ENCODE results near the gene SPTLC3. TPM values are rescaled to one million over a fixed set of nuclear protein-coding genes. Genes with fewer than 3 reads are reported as not detected.
"Not testable (repeated sequence)": the region's sequence is repeated elsewhere in the genome, so short reads cannot be mapped to it uniquely, and the experiment has no call there.

Gene SPTLC3
- polyA plus RNA-seq, 1 donor from 2014 or later: not detected

DNA sequence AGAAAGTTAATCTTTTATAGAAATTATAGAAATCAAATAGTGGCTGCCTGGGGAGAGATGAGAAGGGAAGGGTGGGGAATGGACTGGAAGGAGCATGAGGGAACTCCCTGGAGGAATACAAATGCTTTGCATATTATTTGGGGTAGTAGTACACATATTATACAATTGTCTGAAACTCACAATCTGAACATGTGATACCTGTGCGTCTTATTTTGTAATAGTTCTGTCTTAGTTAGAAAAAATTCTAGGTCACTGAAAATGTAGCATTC lies 30.7 kb upstream of the SPTLC3 start:
- Histone ChIP-seq H3K9ac (ENCODE audit: low read length) (no peak overlapping the region), H3K9me2 (ENCODE audit: insufficient read depth, low read length) (no peaks in the 10 kb centered on the region), H2AFZ (ENCODE audit: low read depth, low read length) (no peak overlapping the region), H3K4me2 (ENCODE audit: low read length) (no peak overlapping the region), H4K20me1 (ENCODE audit: insufficient read depth) (no peaks in the 10 kb centered on the region), H3K4me3 (ENCODE audit: low read length) (no peak overlapping the region), H3K36me3 (ENCODE audit: insufficient read depth, low read length) (no peaks in the 10 kb centered on the region), H3F3A (ENCODE audit: insufficient read depth, low read length, poor library complexity, severe bottlenecking) (no peaks in the 10 kb centered on the region), H3K9me3 (ENCODE audit: low read length) (no peaks in the 10 kb centered on the region), H3K27ac (ENCODE audit: low read length) (no peak overlapping the region), H3K27me3 (ENCODE audit: insufficient read depth, low read depth, low read length) (no peaks in the 10 kb centered on the region), H3K79me2 (replicated peaks; ENCODE audit: insufficient read depth, low read length) (no peaks in the 10 kb centered on the region)
- TF ChIP-seq, protein P1, sequence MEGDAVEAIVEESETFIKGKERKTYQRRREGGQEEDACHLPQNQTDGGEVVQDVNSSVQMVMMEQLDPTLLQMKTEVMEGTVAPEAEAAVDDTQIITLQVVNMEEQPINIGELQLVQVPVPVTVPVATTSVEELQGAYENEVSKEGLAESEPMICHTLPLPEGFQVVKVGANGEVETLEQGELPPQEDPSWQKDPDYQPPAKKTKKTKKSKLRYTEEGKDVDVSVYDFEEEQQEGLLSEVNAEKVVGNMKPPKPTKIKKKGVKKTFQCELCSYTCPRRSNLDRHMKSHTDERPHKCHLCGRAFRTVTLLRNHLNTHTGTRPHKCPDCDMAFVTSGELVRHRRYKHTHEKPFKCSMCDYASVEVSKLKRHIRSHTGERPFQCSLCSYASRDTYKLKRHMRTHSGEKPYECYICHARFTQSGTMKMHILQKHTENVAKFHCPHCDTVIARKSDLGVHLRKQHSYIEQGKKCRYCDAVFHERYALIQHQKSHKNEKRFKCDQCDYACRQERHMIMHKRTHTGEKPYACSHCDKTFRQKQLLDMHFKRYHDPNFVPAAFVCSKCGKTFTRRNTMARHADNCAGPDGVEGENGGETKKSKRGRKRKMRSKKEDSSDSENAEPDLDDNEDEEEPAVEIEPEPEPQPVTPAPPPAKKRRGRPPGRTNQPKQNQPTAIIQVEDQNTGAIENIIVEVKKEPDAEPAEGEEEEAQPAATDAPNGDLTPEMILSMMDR (IDR thresholded peaks at IDR 0.05; ENCODE audit: poor library complexity, severe bottlenecking): no peak
- TF ChIP-seq SMC3 (conservative IDR thresholded peaks at IDR 0.05; ENCODE audit: poor library complexity) (no peak), EZH2 (IDR thresholded peaks at IDR 0.05; ENCODE audit: borderline replicate concordance, insufficient read depth, low read length, poor library complexity, severe bottlenecking) (no peak), EP300 (conservative IDR thresholded peaks at IDR 0.05; ENCODE audit: poor library complexity, severe bottlenecking) (no peak), POLR2AphosphoS5 (IDR thresholded peaks at IDR 0.05) (no peak), RAD21 (conservative IDR thresholded peaks at IDR 0.05) (no peak), MXI1 (conservative IDR thresholded peaks at IDR 0.05; ENCODE audit: poor library complexity, severe bottlenecking) (no peak), TAF1 (IDR thresholded peaks at IDR 0.05; ENCODE audit: low read depth) (no peak)
- TF ChIP-seq, protein P2, sequence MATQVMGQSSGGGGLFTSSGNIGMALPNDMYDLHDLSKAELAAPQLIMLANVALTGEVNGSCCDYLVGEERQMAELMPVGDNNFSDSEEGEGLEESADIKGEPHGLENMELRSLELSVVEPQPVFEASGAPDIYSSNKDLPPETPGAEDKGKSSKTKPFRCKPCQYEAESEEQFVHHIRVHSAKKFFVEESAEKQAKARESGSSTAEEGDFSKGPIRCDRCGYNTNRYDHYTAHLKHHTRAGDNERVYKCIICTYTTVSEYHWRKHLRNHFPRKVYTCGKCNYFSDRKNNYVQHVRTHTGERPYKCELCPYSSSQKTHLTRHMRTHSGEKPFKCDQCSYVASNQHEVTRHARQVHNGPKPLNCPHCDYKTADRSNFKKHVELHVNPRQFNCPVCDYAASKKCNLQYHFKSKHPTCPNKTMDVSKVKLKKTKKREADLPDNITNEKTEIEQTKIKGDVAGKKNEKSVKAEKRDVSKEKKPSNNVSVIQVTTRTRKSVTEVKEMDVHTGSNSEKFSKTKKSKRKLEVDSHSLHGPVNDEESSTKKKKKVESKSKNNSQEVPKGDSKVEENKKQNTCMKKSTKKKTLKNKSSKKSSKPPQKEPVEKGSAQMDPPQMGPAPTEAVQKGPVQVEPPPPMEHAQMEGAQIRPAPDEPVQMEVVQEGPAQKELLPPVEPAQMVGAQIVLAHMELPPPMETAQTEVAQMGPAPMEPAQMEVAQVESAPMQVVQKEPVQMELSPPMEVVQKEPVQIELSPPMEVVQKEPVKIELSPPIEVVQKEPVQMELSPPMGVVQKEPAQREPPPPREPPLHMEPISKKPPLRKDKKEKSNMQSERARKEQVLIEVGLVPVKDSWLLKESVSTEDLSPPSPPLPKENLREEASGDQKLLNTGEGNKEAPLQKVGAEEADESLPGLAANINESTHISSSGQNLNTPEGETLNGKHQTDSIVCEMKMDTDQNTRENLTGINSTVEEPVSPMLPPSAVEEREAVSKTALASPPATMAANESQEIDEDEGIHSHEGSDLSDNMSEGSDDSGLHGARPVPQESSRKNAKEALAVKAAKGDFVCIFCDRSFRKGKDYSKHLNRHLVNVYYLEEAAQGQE (IDR thresholded peaks at IDR 0.05; ENCODE audit: borderline replicate concordance): no peak

DNA sequence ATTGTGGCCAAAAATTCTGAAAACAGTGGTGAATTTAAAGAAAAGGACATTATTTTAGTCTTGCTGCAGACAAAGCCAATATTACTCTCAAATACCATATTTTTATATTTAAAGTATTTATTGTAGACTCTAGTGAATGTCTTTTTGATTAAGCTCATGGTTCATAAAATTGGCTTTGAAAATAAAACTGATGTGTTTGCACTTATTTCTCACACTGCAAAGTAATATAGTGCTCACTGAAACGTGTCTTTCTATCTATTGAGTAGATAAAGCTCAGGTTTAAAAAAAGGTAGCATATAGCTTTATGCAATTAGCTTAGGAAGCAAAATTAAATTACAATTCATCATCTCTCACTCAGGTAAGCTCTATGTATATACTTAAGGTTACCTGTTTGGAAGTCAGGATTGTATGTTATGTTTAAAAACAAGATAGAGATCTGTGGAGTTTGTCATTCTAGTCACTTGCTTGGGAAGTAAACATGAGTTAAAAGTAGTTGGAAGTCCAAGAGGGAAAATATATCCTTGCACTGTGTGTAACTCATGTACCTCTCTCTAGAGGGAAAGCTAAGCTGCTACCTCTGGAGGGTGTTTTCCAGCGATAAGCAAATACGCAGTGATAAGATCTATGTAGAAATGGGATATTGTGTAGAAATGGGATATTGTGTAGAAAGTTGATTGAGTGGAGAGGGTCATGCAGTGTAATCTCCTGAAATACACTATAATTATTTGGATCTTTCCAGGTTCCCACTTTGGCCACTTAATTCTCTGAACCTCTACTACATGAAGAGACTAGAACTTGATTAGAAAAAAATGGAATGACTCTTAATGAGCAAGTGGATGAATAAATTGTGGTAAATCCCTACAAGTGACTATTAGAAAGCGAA lies 29.9 kb upstream of the SPTLC3 start:
- Histone ChIP-seq H3K4me2 (ENCODE audit: low read length) (no peak overlapping the region), H3K79me2 (replicated peaks; ENCODE audit: insufficient read depth, low read length) (no peaks in the 10 kb centered on the region), H3K36me3 (ENCODE audit: insufficient read depth, low read length) (no peaks in the 10 kb centered on the region), H3K27ac (ENCODE audit: low read length) (no peak overlapping the region), H3K9me2 (ENCODE audit: insufficient read depth, low read length) (no peaks in the 10 kb centered on the region), H3K9me3 (ENCODE audit: low read length) (no peaks in the 10 kb centered on the region), H2AFZ (ENCODE audit: low read depth, low read length) (no peak overlapping the region), H3F3A (ENCODE audit: insufficient read depth, low read length, poor library complexity, severe bottlenecking) (no peaks in the 10 kb centered on the region), H3K27me3 (ENCODE audit: insufficient read depth, low read depth, low read length) (no peaks in the 10 kb centered on the region), H3K4me3 (ENCODE audit: low read length) (no peak overlapping the region), H4K20me1 (ENCODE audit: insufficient read depth) (no peaks in the 10 kb centered on the region), H3K9ac (ENCODE audit: low read length) (no peak overlapping the region)
- TF ChIP-seq, protein P1 (IDR thresholded peaks at IDR 0.05; ENCODE audit: poor library complexity, severe bottlenecking): no peak
- TF ChIP-seq EZH2 (IDR thresholded peaks at IDR 0.05; ENCODE audit: borderline replicate concordance, insufficient read depth, low read length, poor library complexity, severe bottlenecking): no peak
- no peak for TF ChIP-seq MXI1 (conservative IDR thresholded peaks at IDR 0.05; ENCODE audit: poor library complexity, severe bottlenecking)
- TF ChIP-seq RAD21 (conservative IDR thresholded peaks at IDR 0.05): no peak
- TF ChIP-seq POLR2AphosphoS5 (IDR thresholded peaks at IDR 0.05): no peak
- TF ChIP-seq SMC3 (conservative IDR thresholded peaks at IDR 0.05; ENCODE audit: poor library complexity): no peak
- TF ChIP-seq, protein P2 (IDR thresholded peaks at IDR 0.05; ENCODE audit: borderline replicate concordance): no peak
- no peak for TF ChIP-seq TAF1 (IDR thresholded peaks at IDR 0.05; ENCODE audit: low read depth)
- TF ChIP-seq EP300 (conservative IDR thresholded peaks at IDR 0.05; ENCODE audit: poor library complexity, severe bottlenecking): no peak

DNA sequence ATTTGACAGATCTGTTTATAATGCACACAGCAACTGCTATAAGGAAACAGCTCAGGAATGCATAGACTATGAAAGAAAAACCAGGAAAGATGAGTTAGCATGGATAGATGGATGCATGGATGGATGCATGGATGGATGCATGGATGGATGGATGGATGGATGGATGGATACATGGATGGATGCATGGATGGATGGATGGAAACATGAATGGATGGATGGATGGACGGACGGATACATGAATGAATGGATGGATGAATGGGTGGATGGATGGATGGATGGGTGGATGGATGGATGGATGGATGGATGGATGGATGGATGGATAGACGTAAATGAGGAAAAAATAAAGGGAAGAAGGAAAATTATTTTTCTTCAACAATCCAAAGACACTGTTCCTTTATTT lies 29.1 kb upstream of the SPTLC3 start:
- H3K79me2 ChIP-seq (replicated peaks; ENCODE audit: insufficient read depth, low read length); H3K27ac ChIP-seq (ENCODE audit: low read length); H2AFZ ChIP-seq (ENCODE audit: low read depth, low read length); H3K9me2 ChIP-seq (ENCODE audit: insufficient read depth, low read length); H3K9ac ChIP-seq (ENCODE audit: low read length); H3K27me3 ChIP-seq (ENCODE audit: insufficient read depth, low read depth, low read length); H3K9me3 ChIP-seq (ENCODE audit: low read length); H3K36me3 ChIP-seq (ENCODE audit: insufficient read depth, low read length); H3K4me3 ChIP-seq (ENCODE audit: low read length); H3F3A ChIP-seq (ENCODE audit: insufficient read depth, low read length, poor library complexity, severe bottlenecking); H3K4me2 ChIP-seq (ENCODE audit: low read length); H4K20me1 ChIP-seq (ENCODE audit: insufficient read depth): not testable (repeated sequence)

Data from neural cell (in vitro differentiated cells).